Transverse colon (tissue), 4 donors: ENCODE data around the gene KCNK5. TPM values are rescaled to one million over a fixed set of nuclear protein-coding genes. Genes with fewer than 3 reads are reported as not detected.

ENCODE experiments used
- DNase-seq: peaks from one replicate; pipeline ENCODE4 v3.0.0-alpha.2; 2019
- H3K27ac ChIP-seq, 4 donors: fragments of 200-600 bp; sonication (generic); 2 replicates each; pipeline ENCODE4 v1.5.1; 2016 to 2018; ENCODE audit warnings: inconsistent platforms in 4 of 4
- H3K27me3 ChIP-seq: fragments of 200-600 bp; sonication (generic); 2 replicates; pipeline ENCODE4 v1.5.1; 2017; ENCODE audit warnings: inconsistent platforms
- H3K36me3 ChIP-seq, 4 donors: fragments of 200-600 bp; sonication (generic); 2 replicates each; pipeline ENCODE4 v1.5.1; 2017 to 2019; ENCODE audit warnings: inconsistent platforms in 4 of 4
- H3K4me1 ChIP-seq, 4 donors: fragments of 200-600 bp; sonication (generic); 2 replicates each; pipeline ENCODE4 v1.5.1; 2017 to 2020; ENCODE audit warnings: inconsistent platforms in 4 of 4
- H3K4me3 ChIP-seq, 4 donors: fragments of 200-600 bp; sonication (generic); 1 replicate in 1 of 4; 2 replicates in 3 of 4; pipeline versions ENCODE4 v1.5.1 to v1.6.1; 2017 to 2019; ENCODE audit warnings: inconsistent platforms in 4 of 4
- H3K9me3 ChIP-seq, 2 donors: fragments of 200-600 bp; sonication (generic); 2 replicates each; pipeline ENCODE4 v1.5.1; 2017 to 2019; ENCODE audit warnings: inconsistent platforms in 2 of 2
- CTCF ChIP-seq, 5 experiments: fragments of 200-600 bp in 3 of 5; fragments of 450-650 bp in 2 of 5; sonication (generic) in 3 of 5; IDR thresholded peaks; 1 replicate in 2 of 5; 2 replicates in 3 of 5; pipeline ENCODE4 v1.5.1; 2016 to 2017; ENCODE audit warnings: antibody characterized with exemption in 5 of 5, inconsistent platforms in 3 of 5, mild to moderate bottlenecking in 2 of 5, moderate library complexity in 1 of 5
- EP300 ChIP-seq: sonication (generic); formaldehyde crosslinking; IDR thresholded peaks from one replicate; pipeline ENCODE4 v1.6.1; 2017; ENCODE audit warnings: antibody characterized with exemption, low read depth
- POLR2A ChIP-seq: fragments of 450-650 bp; IDR thresholded peaks from one replicate; pipeline ENCODE4 v1.6.1; 2016; ENCODE audit warnings: antibody characterized with exemption, mild to moderate bottlenecking, moderate library complexity
- POLR2AphosphoS5 ChIP-seq, 3 donors: sonication (generic); formaldehyde crosslinking; IDR thresholded peaks; one replicate each; pipeline ENCODE4 v1.6.1; 2016; ENCODE audit warnings: antibody characterized with exemption in 3 of 3
- WGBS, 2 donors: methylation state at CpG; one replicate each; pipeline ENCODE4 v1.1.5; 2018; ENCODE audit warnings: low coverage in 1 of 2; 5-methylcytosine and 5-hydroxymethylcytosine counted together
- in situ Hi-C, 4 donors: fragments of 200-750 bp; cut with MboI; loops; one replicate each; pipeline versions ENCODE4 v1.15.0 to v1.15.1; 2017; ENCODE audit warnings: low sequenced_read_pairs in 3 of 4, low pct_ligation_motif_present in 1 of 4, low pct_unique_long_range_greater_than_20kb in 1 of 4
- intact Hi-C: fragments of 100-400 bp; cut with DNase I; formaldehyde crosslinking; loops from one replicate; pipeline ENCODE4 v1.15.1; 2023; ENCODE audit warnings: low total_unique reads
- total RNA-seq, 4 donors: library from RNA; depleted of rRNA; stranded (reverse); fragments of >200 nt; gene quantifications; one replicate each; pipeline ENCODE4 v1.1.0, GENCODE V29; 2016

KCNK5 gene
- total RNA-seq, 4 donors from 2014 or later: 9.6 to 86.0 (median 64.5) TPM

GRCh38 chr6:39261751-39262150 lies 32.5 kb upstream of the KCNK5 start:
- Histone ChIP-seq H3K27ac (no peak overlapping the region), H3K27me3 (no peaks in the 10 kb centered on the region), H3K4me1 (peaks cover 2 to 21% (median 3%) of the 10 kb centered on the region in 4 donors), H3K36me3 (no peaks in the 10 kb centered on the region), H3K9me3 (no peaks in the 10 kb centered on the region), H3K4me3 (no peak overlapping the region)
- TF ChIP-seq POLR2AphosphoS5 (IDR thresholded peaks at IDR 0.05): no peak
- TF ChIP-seq POLR2A: no peak
- no peak for TF ChIP-seq CTCF (IDR thresholded peaks at IDR 0.05)
- TF ChIP-seq EP300: no peak
- in situ Hi-C loops (no loop called here), intact Hi-C loops (no loop called here)
- no peak for DNase-seq
- WGBS, 2 donors: 75% methylated on average over 3 of the region's 3 CpGs; no CpG with 5 or more reads in 1 of the 2 donors

GRCh38 chr6:39260953-39261352 lies 31.7 kb upstream of the KCNK5 start:
- no peak for DNase-seq
- Histone ChIP-seq H3K36me3 (no peaks in the 10 kb centered on the region), H3K4me1 (peaks cover 0 to 16% (median 0%) of the 10 kb centered on the region in 4 donors), H3K4me3 (no peak overlapping the region), H3K27ac (no peak overlapping the region), H3K27me3 (no peaks in the 10 kb centered on the region), H3K9me3 (no peaks in the 10 kb centered on the region)
- intact Hi-C loops: no loop called here
- no peak for TF ChIP-seq POLR2AphosphoS5 (IDR thresholded peaks at IDR 0.05)
- TF ChIP-seq EP300: no peak
- no peak for TF ChIP-seq POLR2A
- TF ChIP-seq CTCF (IDR thresholded peaks at IDR 0.05): no peak
- WGBS, 2 donors: 67 to 81% methylated on average over 1 to 2 of the region's 2 CpGs
- in situ Hi-C loops: no loop called here

- intact Hi-C loops: no loop called here
- H3K27ac ChIP-seq: no peak overlapping the region
- WGBS, 2 donors: 75% methylated on average over 2 of the region's 2 CpGs; no CpG with 5 or more reads in 1 of the 2 donors
- H3K4me3 ChIP-seq: no peak overlapping the region
- no peaks in the 10 kb centered on the region for H3K9me3 ChIP-seq
- H3K4me1 ChIP-seq: peaks cover 0 to 11% (median 0%) of the 10 kb centered on the region in 4 donors
- no peaks in the 10 kb centered on the region for H3K27me3 ChIP-seq
- no peak for DNase-seq
- H3K36me3 ChIP-seq: no peaks in the 10 kb centered on the region
- in situ Hi-C loops: no loop called here
- no peak for TF ChIP-seq POLR2A
- TF ChIP-seq CTCF (IDR thresholded peaks at IDR 0.05): no peak
- TF ChIP-seq EP300: no peak
- TF ChIP-seq POLR2AphosphoS5 (IDR thresholded peaks at IDR 0.05): no peak
These were observed 31.2 kb upstream of the KCNK5 start for GRCh38 chr6:39260456-39260855.

GRCh38 chr6:39256294-39256940 lies 27.1 kb upstream of the KCNK5 start:
- Histone ChIP-seq H3K36me3 (no peaks in the 10 kb centered on the region), H3K27me3 (no peaks in the 10 kb centered on the region), H3K4me3 (no peak overlapping the region), H3K27ac (no peak overlapping the region), H3K9me3 (no peaks in the 10 kb centered on the region), H3K4me1 (peaks cover 0 to 3% (median 0%) of the 10 kb centered on the region in 4 donors)
- TF ChIP-seq POLR2A: no peak
- no peak for TF ChIP-seq EP300
- no peak for TF ChIP-seq POLR2AphosphoS5 (IDR thresholded peaks at IDR 0.05)
- no peak for TF ChIP-seq CTCF (IDR thresholded peaks at IDR 0.05)
- no peak for DNase-seq
- in situ Hi-C loops: no loop called here
- 67 to 86% methylated on average over 1 to 2 of the region's 2 CpGs for WGBS, 2 donors
- intact Hi-C loops: no loop called here
